Measurements from ENCODE around the gene SHISAL1.
"Not testable (repeated sequence)": the region's sequence is repeated elsewhere in the genome, so short reads cannot be mapped to it uniquely, and the experiment has no call there.

The SHISAL1 gene

GRCh38 chr22:44244265-44244822 is 68.4 kb downstream of the SHISAL1 start:
- no peak for DNase-seq (ENCODE audit: low read depth in 1 of 2, low spot score in 1 of 2)
- Histone ChIP-seq H3K4me3 (replicated peaks; ENCODE audit: insufficient read depth, low read length) (no peak overlapping the region), H3K27me3 (ENCODE audit: insufficient read depth, poor library complexity, severe bottlenecking) (no peaks in the 10 kb centered on the region), H3K27ac (replicated peaks) (no peak overlapping the region)
- TF ChIP-seq POLR2AphosphoS5 (IDR thresholded peaks at IDR 0.05; ENCODE audit: low read depth) (no peak), CTCF (IDR thresholded peaks at IDR 0.05; ENCODE audit: insufficient read depth, low read length) (no peak), REST (IDR thresholded peaks at IDR 0.05; ENCODE audit: insufficient replicate concordance, low read depth) (no peak), SPI1 (IDR thresholded peaks at IDR 0.05; ENCODE audit: borderline replicate concordance, low read depth) (no peak), GABPA (IDR thresholded peaks at IDR 0.05; ENCODE audit: low read depth) (no peak)

GRCh38 chr22:44243761-44244160 is 69.0 kb downstream of the SHISAL1 start:
- no peak for DNase-seq (ENCODE audit: low read depth in 1 of 2, low spot score in 1 of 2)
- no peak overlapping the region for H3K4me3 ChIP-seq (replicated peaks; ENCODE audit: insufficient read depth, low read length)
- no peaks in the 10 kb centered on the region for H3K27me3 ChIP-seq (ENCODE audit: insufficient read depth, poor library complexity, severe bottlenecking)
- TF ChIP-seq CTCF (IDR thresholded peaks at IDR 0.05; ENCODE audit: insufficient read depth, low read length) (no peak), REST (IDR thresholded peaks at IDR 0.05; ENCODE audit: insufficient replicate concordance, low read depth) (no peak), GABPA (IDR thresholded peaks at IDR 0.05; ENCODE audit: low read depth) (no peak), SPI1 (IDR thresholded peaks at IDR 0.05; ENCODE audit: borderline replicate concordance, low read depth) (no peak), POLR2AphosphoS5 (IDR thresholded peaks at IDR 0.05; ENCODE audit: low read depth) (no peak)
- H3K27ac ChIP-seq (replicated peaks), result no peak overlapping the region

GRCh38 chr22:44242946-44243724 is 69.6 kb downstream of the SHISAL1 start:
- TF ChIP-seq GABPA (IDR thresholded peaks at IDR 0.05; ENCODE audit: low read depth) (no peak), POLR2AphosphoS5 (IDR thresholded peaks at IDR 0.05; ENCODE audit: low read depth) (no peak), REST (IDR thresholded peaks at IDR 0.05; ENCODE audit: insufficient replicate concordance, low read depth) (no peak), CTCF (IDR thresholded peaks at IDR 0.05; ENCODE audit: insufficient read depth, low read length) (no peak), SPI1 (IDR thresholded peaks at IDR 0.05; ENCODE audit: borderline replicate concordance, low read depth) (no peak)
- Histone ChIP-seq H3K27me3 (ENCODE audit: insufficient read depth, poor library complexity, severe bottlenecking) (no peaks in the 10 kb centered on the region), H3K4me3 (replicated peaks; ENCODE audit: insufficient read depth, low read length) (no peak overlapping the region), H3K27ac (replicated peaks) (no peak overlapping the region)
- DNase-seq (ENCODE audit: low read depth in 1 of 2, low spot score in 1 of 2), result no peak

- H3K27me3 ChIP-seq (ENCODE audit: insufficient read depth, poor library complexity, severe bottlenecking); H3K4me3 ChIP-seq (replicated peaks; ENCODE audit: insufficient read depth, low read length); H3K27ac ChIP-seq (replicated peaks); DNase-seq (ENCODE audit: low read depth in 1 of 2, low spot score in 1 of 2): not testable (repeated sequence)
These were observed 71.6 kb downstream of the SHISAL1 start for GRCh38 chr22:44241121-44241520.

Measured in HL-60 (cell line).